PFSK-1 (cell line): ENCODE measurements around the gene MGST2.

Experiments used
- FOXP2 ChIP-seq: optimal IDR thresholded peaks from 2 replicates; pipeline ENCODE3; 2011; ENCODE audit warnings: borderline replicate concordance, control low read depth, inconsistent platforms; ENCODE audit not compliant: insufficient read depth; ENCODE audit errors: extremely low read length, extremely low read depth
- POLR2AphosphoS5 ChIP-seq: IDR thresholded peaks from 2 replicates; pipeline ENCODE4 v1.6.1; 2012; ENCODE audit warnings: low read depth, mild to moderate bottlenecking, control low read depth, low read length, moderate library complexity
- SIN3A ChIP-seq: IDR thresholded peaks from 2 replicates; pipeline ENCODE4 v1.6.1; 2012; ENCODE audit warnings: mild to moderate bottlenecking, low read length, moderate library complexity, borderline replicate concordance; ENCODE audit not compliant: insufficient read depth
- TAF1 ChIP-seq: IDR thresholded peaks from 2 replicates; pipeline ENCODE4 v1.6.1; 2012; ENCODE audit warnings: low read length, control low read depth, borderline replicate concordance; ENCODE audit not compliant: insufficient read depth
- TF ChIP-seq, protein P1 (sequence below), 2 experiments: IDR thresholded peaks; 2 replicates each; pipeline versions ENCODE4 v1.6.1 to v1.8.0; 2011 to 2012; ENCODE audit warnings: low read depth in 2 of 2, low read length in 2 of 2, control low read depth in 1 of 2, inconsistent platforms in 1 of 2, mild to moderate bottlenecking in 1 of 2, moderate library complexity in 1 of 2; ENCODE audit not compliant: insufficient read depth in 1 of 2

DNA sequence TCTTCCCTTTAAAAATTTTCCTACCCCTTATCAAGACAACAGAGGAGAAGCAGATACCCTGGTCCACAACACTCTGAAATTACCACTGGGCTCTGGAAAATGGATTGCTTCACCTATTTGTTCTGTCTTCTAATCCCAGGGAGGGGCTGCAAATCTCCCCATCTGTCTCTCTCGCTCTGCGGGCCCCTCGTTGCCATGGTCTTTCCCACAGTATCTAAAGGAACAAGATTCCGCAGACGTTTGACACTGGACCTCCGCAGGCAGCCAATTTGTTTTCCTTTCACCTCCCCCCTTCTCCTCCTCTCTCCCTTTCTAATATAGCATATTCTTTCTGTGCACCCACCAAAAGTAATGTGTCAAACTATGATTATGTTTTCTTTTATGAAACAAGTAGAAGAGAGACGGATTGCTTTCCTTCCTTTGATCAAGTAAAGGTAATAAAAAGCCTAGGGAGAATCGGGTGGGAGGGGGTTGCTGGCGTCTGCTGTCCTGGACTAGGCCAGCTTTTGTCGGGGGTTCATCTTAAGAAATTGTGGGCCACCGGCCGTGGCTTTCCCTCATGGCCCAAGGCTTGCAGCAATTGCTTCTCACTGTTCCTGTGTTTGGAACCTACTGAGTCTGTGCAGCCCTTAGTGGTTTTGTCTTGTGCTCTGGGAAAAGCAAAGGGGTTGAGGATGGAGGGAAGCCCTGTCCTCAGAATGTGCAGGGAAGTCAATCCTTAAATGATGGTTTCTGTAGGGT lies 81.0 kb downstream of the MGST2 start:
- TF ChIP-seq, protein P1, sequence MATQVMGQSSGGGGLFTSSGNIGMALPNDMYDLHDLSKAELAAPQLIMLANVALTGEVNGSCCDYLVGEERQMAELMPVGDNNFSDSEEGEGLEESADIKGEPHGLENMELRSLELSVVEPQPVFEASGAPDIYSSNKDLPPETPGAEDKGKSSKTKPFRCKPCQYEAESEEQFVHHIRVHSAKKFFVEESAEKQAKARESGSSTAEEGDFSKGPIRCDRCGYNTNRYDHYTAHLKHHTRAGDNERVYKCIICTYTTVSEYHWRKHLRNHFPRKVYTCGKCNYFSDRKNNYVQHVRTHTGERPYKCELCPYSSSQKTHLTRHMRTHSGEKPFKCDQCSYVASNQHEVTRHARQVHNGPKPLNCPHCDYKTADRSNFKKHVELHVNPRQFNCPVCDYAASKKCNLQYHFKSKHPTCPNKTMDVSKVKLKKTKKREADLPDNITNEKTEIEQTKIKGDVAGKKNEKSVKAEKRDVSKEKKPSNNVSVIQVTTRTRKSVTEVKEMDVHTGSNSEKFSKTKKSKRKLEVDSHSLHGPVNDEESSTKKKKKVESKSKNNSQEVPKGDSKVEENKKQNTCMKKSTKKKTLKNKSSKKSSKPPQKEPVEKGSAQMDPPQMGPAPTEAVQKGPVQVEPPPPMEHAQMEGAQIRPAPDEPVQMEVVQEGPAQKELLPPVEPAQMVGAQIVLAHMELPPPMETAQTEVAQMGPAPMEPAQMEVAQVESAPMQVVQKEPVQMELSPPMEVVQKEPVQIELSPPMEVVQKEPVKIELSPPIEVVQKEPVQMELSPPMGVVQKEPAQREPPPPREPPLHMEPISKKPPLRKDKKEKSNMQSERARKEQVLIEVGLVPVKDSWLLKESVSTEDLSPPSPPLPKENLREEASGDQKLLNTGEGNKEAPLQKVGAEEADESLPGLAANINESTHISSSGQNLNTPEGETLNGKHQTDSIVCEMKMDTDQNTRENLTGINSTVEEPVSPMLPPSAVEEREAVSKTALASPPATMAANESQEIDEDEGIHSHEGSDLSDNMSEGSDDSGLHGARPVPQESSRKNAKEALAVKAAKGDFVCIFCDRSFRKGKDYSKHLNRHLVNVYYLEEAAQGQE (IDR thresholded peaks at IDR 0.05; ENCODE audit: insufficient read depth in 1 of 2, low read depth in 2 of 2, low read length in 2 of 2) = no peak
- TF ChIP-seq TAF1 (no peak), POLR2AphosphoS5 (no peak), SIN3A (no peak), FOXP2 (no peak)
